Measurements from ENCODE around the gene ADRA2C. TPM values are rescaled to one million over a fixed set of nuclear protein-coding genes. Genes with fewer than 3 reads are reported as not detected.

The ADRA2C gene
- total RNA-seq, 1 experiment from 2014 or later, result not detected

DNA sequence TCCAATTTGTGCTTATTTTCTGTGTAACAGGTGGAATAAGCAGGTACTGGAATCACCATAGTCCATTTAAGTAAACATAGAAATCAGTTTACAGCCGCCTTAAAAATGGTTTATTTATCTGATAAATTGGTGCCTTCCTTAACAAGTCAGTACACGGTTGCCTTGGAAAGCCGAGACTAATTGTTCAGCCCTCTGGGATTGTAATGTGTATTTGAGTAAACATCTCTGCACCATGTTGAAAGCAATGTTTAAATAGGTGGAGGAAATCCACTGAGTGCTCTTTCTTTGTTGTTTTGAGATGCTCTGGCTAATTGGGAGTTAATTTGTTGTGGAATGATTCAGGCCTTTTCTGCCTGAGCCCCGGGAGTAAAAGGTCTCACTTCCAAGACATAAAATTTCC is 45.7 kb upstream of the ADRA2C start:
- intact Hi-C loops (cut with micrococcal nuclease), result no loop called here
- TF ChIP-seq EZH2 (IDR thresholded peaks at IDR 0.05; ENCODE audit: low read length, unreplicated experiment), result no peak
- TF ChIP-seq, protein P1, sequence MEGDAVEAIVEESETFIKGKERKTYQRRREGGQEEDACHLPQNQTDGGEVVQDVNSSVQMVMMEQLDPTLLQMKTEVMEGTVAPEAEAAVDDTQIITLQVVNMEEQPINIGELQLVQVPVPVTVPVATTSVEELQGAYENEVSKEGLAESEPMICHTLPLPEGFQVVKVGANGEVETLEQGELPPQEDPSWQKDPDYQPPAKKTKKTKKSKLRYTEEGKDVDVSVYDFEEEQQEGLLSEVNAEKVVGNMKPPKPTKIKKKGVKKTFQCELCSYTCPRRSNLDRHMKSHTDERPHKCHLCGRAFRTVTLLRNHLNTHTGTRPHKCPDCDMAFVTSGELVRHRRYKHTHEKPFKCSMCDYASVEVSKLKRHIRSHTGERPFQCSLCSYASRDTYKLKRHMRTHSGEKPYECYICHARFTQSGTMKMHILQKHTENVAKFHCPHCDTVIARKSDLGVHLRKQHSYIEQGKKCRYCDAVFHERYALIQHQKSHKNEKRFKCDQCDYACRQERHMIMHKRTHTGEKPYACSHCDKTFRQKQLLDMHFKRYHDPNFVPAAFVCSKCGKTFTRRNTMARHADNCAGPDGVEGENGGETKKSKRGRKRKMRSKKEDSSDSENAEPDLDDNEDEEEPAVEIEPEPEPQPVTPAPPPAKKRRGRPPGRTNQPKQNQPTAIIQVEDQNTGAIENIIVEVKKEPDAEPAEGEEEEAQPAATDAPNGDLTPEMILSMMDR (conservative IDR thresholded peaks at IDR 0.05; ENCODE audit: low read depth, low read length), result no peak
- TF ChIP-seq EZH2phosphoT487 (IDR thresholded peaks at IDR 0.05; ENCODE audit: borderline replicate concordance, low read length), result no peak
- H2AFZ ChIP-seq (ENCODE audit: low read length), result no peak overlapping the region
- no peaks in the 10 kb centered on the region for H3K9me2 ChIP-seq (replicated peaks; ENCODE audit: low read length)
- no TSS peak for BruUV-seq (replicated peaks)
- no peaks in the 10 kb centered on the region for H3K9me3 ChIP-seq (ENCODE audit: low read length)
- DNase-seq (no peak), ATAC-seq (no peak)
- no peak overlapping the region for H3K4me2 ChIP-seq (ENCODE audit: low read length)
- no peaks in the 10 kb centered on the region for H3K36me3 ChIP-seq (ENCODE audit: low read depth, low read length)
- H3K4me3 ChIP-seq (ENCODE audit: low read length), result no peak overlapping the region
- H3K9ac ChIP-seq (ENCODE audit: low read length), result no peak overlapping the region
- H3K4me1 ChIP-seq (ENCODE audit: insufficient read depth, low read length), result no peaks in the 10 kb centered on the region
- H3F3A ChIP-seq (ENCODE audit: low read length, unreplicated experiment), result no peaks in the 10 kb centered on the region
- H3K79me2 ChIP-seq (ENCODE audit: low read length), result no peaks in the 10 kb centered on the region
- ChIA-PET CTCF (no interaction called here), POLR2A (ENCODE audit: unreplicated experiment) (no interaction called here)
- H4K20me1 ChIP-seq (ENCODE audit: low read length), result no peaks in the 10 kb centered on the region
- H3K27ac ChIP-seq (ENCODE audit: low read length), result no peak overlapping the region
- peaks cover 59% of the 10 kb centered on the region for H3K27me3 ChIP-seq (ENCODE audit: low read length)

DNA sequence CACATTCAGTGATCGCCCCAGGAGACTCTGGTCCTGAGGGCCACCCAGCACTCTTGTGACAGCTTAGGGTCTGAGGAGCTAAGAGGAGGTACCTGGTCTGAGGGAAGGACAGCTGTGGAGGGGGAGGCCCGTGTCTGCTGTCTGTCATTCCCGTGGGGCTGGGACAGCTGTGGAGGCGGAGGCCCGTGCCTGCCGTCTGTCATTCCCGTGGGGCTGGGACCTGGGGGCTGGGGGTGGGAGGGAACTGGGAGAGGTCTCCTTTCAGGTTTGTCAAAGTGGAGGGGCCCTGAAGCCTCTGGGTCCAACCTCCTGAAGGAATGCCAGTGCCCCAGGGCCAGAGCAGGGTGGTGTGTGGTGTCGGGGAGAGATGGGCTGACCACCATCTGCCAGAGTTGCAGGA is 45.0 kb upstream of the ADRA2C start:
- Histone ChIP-seq H3F3A (ENCODE audit: low read length, unreplicated experiment) (no peaks in the 10 kb centered on the region), H3K4me2 (ENCODE audit: low read length) (no peak overlapping the region), H3K9me3 (ENCODE audit: low read length) (no peaks in the 10 kb centered on the region), H3K27me3 (ENCODE audit: low read length) (peaks cover 61% of the 10 kb centered on the region), H3K9ac (ENCODE audit: low read length) (no peak overlapping the region), H3K36me3 (ENCODE audit: low read depth, low read length) (no peaks in the 10 kb centered on the region), H3K9me2 (replicated peaks; ENCODE audit: low read length) (no peaks in the 10 kb centered on the region), H4K20me1 (ENCODE audit: low read length) (no peaks in the 10 kb centered on the region), H2AFZ (ENCODE audit: low read length) (no peak overlapping the region), H3K79me2 (ENCODE audit: low read length) (no peaks in the 10 kb centered on the region), H3K27ac (ENCODE audit: low read length) (no peak overlapping the region), H3K4me1 (ENCODE audit: insufficient read depth, low read length) (no peaks in the 10 kb centered on the region), H3K4me3 (ENCODE audit: low read length) (no peak overlapping the region)
- POLR2A ChIA-PET (ENCODE audit: unreplicated experiment), result no interaction called here
- no TSS peak for BruUV-seq (replicated peaks)
- CTCF ChIA-PET, result no interaction called here
- intact Hi-C loops (cut with micrococcal nuclease), result no loop called here
- TF ChIP-seq EZH2 (IDR thresholded peaks at IDR 0.05; ENCODE audit: low read length, unreplicated experiment) (no peak), EZH2phosphoT487 (IDR thresholded peaks at IDR 0.05; ENCODE audit: borderline replicate concordance, low read length) (no peak)
- TF ChIP-seq, protein P1 (conservative IDR thresholded peaks at IDR 0.05; ENCODE audit: low read depth, low read length), result no peak
- no peak for ATAC-seq
- DNase-seq, result no peak

DNA sequence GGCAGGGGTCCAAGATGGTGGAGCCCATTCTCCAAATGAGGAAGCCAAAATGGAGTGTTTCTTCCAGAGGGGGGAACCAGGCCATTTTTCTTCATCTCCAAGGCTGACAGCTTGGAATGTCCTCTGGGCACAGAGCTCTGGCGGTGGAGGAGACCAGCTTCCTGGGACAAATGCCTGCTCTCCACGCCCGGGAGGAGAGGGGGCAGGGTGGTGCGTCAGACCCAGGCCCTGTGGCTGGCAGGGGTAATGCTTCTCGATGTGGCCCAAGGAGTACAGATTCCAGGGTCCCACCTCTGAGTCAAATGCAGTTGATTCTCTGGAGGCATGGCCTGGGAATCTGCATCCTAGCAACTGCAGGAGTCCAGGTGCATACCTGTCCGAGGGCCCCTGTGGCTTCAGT is 44.6 kb upstream of the ADRA2C start:
- Histone ChIP-seq H3K9me3 (ENCODE audit: low read length) (no peaks in the 10 kb centered on the region), H3K27me3 (ENCODE audit: low read length) (peaks cover 61% of the 10 kb centered on the region), H3K9ac (ENCODE audit: low read length) (no peak overlapping the region), H3K9me2 (replicated peaks; ENCODE audit: low read length) (no peaks in the 10 kb centered on the region), H3K36me3 (ENCODE audit: low read depth, low read length) (no peaks in the 10 kb centered on the region), H3K4me2 (ENCODE audit: low read length) (no peak overlapping the region), H3K79me2 (ENCODE audit: low read length) (no peaks in the 10 kb centered on the region), H4K20me1 (ENCODE audit: low read length) (no peaks in the 10 kb centered on the region), H3K4me3 (ENCODE audit: low read length) (no peak overlapping the region), H3K4me1 (ENCODE audit: insufficient read depth, low read length) (no peaks in the 10 kb centered on the region), H3K27ac (ENCODE audit: low read length) (no peak overlapping the region), H3F3A (ENCODE audit: low read length, unreplicated experiment) (no peaks in the 10 kb centered on the region), H2AFZ (ENCODE audit: low read length) (no peak overlapping the region)
- ATAC-seq (no peak), DNase-seq (no peak)
- ChIA-PET POLR2A (ENCODE audit: unreplicated experiment) (no interaction called here), CTCF (no interaction called here)
- TF ChIP-seq EZH2 (IDR thresholded peaks at IDR 0.05; ENCODE audit: low read length, unreplicated experiment) (no peak), EZH2phosphoT487 (IDR thresholded peaks at IDR 0.05; ENCODE audit: borderline replicate concordance, low read length) (no peak)
- intact Hi-C loops (cut with micrococcal nuclease), result no loop called here
- BruUV-seq (replicated peaks), result no TSS peak
